Activated T-cell treated with anti-CD3 and anti-CD28 coated beads for 24 hours (primary cell): ENCODE results near the gene CACNA1A.

ENCODE experiments used
- DNase-seq: peaks from one replicate; pipeline ENCODE4 v3.0.0-alpha.2; 2020; ENCODE audit warnings: low read depth

CACNA1A gene

GRCh38 chr19:13309864-13310263 is 196.4 kb downstream of the CACNA1A start:
- no peak for DNase-seq

- DNase-seq = no peak
Measured at GRCh38 chr19:13303381-13304129, 202.7 kb downstream of the CACNA1A start.

DNA sequence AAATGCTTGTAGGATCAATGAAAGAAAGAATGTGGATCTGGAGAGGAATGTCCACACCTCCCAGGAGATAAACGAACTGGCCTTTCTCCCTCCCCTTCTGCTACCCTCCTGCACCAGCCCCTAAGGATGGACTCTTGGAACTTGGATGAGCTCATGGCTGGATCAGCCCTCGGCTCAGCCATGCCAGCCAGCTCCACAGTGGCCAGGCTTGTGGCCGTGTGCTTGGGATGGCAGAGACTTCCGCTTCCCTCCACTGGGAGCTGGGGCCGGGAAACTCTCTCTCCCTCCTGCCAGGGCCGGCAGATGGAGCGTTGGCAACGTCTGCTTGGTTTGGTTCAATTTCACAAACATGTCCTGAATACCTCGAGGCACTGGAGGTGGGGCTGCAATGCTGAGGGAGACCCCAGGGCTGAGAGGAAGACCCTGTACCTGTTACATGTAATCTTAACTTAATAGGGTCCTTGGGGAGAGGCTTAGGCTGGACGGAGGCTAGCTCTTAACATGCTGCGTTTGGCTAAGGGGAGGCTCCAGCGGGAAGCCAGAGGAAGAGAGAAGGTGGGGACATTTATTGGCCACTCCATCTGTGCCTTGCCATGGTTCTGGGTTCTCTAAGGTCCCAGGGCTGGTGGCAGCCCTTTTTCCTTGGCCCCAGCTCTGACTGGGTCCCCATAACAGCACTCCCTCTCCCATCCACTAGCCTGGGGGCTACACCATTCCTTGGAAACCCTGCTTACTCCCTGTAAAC is 203.6 kb downstream of the CACNA1A start:
- DNase-seq = no peak

GRCh38 chr19:13301627-13302334 is 204.5 kb downstream of the CACNA1A start:
- DNase-seq = no peak

GRCh38 chr19:13300421-13301030 is 205.8 kb downstream of the CACNA1A start:
- no peak for DNase-seq

DNA sequence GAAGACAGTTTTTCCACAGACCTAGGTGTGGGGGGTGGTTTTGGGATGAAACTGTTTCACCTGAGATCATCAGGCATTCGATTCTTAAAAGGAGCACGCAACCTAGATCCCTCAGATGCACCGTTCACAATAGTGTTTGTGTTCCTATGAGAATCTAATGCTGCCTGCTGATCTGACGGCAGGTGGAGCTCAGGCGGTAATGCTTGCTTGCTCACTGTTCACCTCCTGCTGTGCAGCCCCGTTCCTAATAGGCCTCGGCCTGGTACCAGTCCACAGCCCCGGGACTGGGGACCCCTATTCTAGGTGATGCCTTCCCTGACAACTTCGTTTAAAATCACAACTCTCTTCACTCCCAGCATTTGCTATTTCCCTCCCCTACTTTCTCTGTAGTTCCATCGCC is 206.4 kb downstream of the CACNA1A start:
- DNase-seq = no peak

GRCh38 chr19:13298565-13299481 is 207.5 kb downstream of the CACNA1A start:
- no peak for DNase-seq

- no peak for DNase-seq
Measured at GRCh38 chr19:13297023-13297422, 209.3 kb downstream of the CACNA1A start.

- no peak for DNase-seq
Measured at GRCh38 chr19:13294812-13295567, 211.3 kb downstream of the CACNA1A start.

DNA sequence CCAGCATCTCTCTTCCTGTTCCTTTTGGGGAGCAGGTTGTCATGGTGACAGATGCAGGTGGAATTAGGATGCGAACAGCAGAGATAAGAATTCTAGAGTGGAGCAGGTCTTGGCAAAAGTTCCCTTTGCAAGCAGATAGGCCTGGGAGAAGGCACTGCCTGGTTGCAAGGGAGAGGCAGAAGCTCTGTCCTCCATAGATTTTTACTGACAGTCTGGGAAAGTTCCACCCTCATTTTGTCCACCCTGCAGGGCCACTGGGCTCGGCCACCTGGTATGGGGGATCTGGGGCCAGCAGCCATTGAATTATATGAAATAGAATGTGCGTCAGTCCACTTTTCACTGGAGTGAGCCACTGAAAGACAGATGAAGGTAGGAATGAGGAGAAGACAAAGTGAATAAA is 214.4 kb downstream of the CACNA1A start:
- DNase-seq = no peak

DNA sequence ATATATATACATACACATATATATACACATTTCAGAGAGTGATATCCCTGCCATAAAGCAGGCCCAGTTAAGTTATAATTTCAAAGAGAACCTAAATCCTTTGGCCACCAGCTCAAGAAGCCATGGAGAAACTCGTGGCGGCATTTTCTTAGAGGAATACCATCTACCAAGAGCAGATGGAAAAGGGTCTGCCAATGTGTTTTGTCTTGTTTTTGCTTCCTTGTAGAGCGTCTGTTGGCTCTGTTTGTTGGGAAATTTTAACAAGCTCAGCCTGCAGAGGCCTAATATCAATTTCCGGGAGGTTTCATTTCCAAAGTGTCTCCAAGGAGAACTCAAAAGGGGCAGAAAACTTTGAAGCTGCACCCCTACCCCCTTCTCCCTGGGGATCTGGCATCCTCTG is 215.5 kb downstream of the CACNA1A start:
- no peak for DNase-seq

DNA sequence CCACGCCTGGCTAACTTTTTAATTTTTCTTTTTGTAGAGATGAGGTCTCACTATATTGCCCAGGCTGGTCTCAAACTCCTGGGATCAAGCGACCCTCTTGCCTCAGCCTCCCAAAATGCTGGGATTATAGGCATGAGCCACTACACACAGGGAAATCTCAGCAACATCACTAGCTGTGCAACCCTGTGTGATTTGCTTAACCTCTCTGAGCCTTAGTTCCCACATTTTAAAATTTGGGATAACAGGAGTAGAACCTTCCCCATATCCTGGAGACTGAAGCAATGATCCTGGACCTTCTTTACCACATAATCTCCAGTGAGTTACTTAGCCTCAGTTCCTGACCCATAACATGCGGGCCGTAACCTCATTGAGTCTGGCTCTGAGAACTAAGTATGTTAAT is 217.0 kb downstream of the CACNA1A start:
- no peak for DNase-seq

GRCh38 chr19:13286195-13286985 is 219.9 kb downstream of the CACNA1A start:
- DNase-seq = no peak

GRCh38 chr19:13284929-13285928 is 221.1 kb downstream of the CACNA1A start:
- DNase-seq = no peak

- DNase-seq = no peak
Measured at GRCh38 chr19:13283871-13284270, 222.4 kb downstream of the CACNA1A start.

GRCh38 chr19:13282486-13283065 is 223.7 kb downstream of the CACNA1A start:
- no peak for DNase-seq

DNA sequence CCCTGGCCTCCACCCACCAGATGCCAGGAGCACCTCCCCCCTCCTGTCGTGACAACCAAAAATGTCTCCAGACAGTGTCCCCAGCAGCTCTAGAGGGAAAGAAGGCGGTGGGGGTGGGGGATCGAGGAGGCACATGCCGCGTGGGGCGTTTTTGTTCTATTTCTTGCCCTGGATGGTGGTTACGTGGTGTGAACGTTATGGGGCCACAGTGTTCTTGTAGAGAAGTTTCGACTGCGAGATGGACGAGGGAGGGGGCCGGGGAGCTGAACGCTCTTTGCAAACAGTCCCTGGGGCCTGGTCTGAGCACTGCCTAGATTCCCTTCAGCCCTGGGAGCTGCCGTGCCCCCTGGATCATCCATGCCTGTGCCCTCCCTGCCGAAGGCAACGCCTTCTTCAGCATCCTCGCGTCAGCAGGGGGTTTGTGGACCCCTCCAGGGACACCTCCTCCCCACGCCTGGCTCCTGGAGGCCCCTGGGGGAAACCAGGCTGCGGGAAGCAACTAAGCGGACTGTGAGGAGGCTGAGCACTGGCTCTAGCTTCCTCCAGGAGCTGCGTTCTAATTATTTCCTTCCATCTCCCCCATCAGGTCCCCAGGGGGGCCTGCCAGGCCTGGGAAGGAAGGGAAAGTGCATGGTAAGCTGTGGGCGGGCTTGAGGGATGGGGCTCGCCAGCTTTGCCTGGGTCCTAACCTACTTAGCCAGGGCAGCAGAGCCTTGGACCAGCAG is 224.6 kb downstream of the CACNA1A start:
- DNase-seq = no peak
